Epithelial cell of esophagus (primary cell): ENCODE measurements around the gene ALS2CL.

Experiments used
- DNase-seq: peaks from one replicate; pipeline ENCODE4 v3.0.0; 2010; ENCODE audit warnings: low read depth
- H3K4me3 ChIP-seq: 2 replicates; pipeline ENCODE4 v1.5.1; 2011; ENCODE audit warnings: mild to moderate bottlenecking, low read length, control low read depth
- TF ChIP-seq, protein P1 (sequence below): IDR thresholded peaks from 2 replicates; pipeline ENCODE4 v1.5.1; 2011; ENCODE audit warnings: low read depth, mild to moderate bottlenecking, low read length, control low read depth, inconsistent platforms; ENCODE audit not compliant: insufficient read depth; ENCODE audit errors: missing control alignments

ALS2CL gene

DNA sequence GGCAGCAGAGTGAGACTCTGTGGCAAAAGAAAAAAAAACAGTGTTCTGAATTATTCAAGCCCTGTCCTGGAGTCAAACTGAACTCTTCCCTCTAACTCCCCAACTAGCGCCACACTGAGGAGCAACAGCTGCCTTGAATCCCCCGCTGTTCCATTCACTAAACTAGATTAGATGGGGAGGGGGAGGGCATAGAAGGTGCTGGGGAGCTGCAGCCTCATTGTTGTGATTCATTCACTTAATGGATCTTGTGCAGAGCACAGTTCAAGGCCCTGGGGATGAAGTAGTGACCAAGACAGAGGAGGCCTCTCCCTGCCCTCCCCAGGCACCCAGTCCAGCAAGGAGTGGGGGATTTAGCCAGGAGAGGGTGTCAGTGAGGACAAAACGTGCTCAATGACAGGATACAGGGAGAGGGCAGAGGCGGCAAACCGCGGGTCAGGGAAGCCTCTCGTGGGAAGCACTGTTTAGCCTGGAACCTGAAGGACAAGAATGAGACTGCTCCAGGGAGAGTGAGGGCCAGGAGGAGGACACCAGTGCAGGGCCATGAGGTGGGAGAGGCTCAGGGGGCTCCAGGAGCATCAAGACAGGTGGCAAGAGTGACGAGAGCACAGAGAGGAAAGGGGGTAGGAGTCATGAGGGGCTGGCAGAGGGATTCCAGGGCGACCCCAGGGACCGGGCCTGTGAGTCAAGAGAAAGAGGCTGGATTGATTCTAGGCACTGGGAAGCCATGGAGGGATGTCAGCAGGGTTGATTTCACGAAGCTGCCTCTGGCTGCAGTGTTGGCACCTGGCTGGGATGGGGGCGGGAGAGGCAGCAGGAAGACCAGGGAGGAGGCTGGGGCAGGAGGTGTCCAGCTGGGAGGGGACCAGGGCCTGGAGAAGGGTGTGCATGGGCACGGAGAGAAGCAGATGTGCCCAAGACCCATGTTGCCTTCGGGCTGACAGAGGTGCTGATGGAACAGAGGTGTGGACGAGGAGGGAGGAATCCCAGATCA, 31.4 kb downstream of the ALS2CL start:
- TF ChIP-seq, protein P1, sequence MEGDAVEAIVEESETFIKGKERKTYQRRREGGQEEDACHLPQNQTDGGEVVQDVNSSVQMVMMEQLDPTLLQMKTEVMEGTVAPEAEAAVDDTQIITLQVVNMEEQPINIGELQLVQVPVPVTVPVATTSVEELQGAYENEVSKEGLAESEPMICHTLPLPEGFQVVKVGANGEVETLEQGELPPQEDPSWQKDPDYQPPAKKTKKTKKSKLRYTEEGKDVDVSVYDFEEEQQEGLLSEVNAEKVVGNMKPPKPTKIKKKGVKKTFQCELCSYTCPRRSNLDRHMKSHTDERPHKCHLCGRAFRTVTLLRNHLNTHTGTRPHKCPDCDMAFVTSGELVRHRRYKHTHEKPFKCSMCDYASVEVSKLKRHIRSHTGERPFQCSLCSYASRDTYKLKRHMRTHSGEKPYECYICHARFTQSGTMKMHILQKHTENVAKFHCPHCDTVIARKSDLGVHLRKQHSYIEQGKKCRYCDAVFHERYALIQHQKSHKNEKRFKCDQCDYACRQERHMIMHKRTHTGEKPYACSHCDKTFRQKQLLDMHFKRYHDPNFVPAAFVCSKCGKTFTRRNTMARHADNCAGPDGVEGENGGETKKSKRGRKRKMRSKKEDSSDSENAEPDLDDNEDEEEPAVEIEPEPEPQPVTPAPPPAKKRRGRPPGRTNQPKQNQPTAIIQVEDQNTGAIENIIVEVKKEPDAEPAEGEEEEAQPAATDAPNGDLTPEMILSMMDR, result no peak
- no peak overlapping the region for H3K4me3 ChIP-seq
- DNase-seq, result no peak

DNA sequence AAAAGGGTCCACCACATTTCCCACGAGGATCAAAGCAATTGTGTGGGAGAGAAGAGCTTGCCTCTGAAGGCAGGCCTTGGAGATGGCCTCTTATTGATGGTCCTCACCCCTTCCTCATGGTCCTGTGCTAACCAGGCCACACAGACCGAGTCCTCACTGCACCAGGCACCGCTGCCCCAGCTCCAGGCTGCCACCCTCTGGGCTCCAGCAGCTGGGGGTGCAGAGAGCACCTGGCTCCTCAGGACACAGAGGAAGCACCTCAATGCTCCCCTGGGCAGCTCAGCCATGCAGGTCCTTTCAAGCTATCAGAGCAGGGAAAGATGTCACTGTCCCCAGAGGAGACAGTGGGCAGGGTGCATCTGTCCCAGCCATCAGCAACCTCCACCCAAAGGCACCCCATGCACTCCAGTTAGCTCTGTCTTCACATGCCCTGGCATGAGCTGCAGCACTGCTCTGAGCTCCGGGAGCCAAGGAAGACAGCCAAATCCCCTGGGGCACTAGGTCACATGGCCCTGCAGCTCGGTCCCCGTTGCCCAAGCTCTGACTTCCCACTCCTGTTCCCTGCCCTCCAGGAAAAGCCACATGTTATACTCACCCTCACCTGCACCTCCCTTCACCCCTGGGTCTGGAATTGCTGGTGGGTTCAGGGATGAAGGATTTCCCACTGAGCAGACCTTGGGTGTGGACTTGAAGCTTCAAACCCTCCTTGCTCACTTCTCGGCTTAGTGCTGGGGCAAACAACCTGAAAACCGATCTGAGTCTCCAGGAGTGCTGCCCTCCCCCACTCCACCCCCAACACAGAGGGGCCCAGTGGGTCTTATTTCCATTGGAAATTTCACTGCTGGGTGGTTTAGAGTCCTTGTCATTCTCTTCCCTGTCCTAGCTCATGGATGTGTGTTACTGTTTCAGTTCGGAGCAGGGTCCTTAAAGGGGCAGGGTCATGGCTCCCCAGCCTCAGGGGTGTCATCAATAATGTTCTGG, 32.6 kb downstream of the ALS2CL start:
- DNase-seq, result peak; percentile 87
- TF ChIP-seq, protein P1, result no peak
- H3K4me3 ChIP-seq, result no peak overlapping the region

DNA sequence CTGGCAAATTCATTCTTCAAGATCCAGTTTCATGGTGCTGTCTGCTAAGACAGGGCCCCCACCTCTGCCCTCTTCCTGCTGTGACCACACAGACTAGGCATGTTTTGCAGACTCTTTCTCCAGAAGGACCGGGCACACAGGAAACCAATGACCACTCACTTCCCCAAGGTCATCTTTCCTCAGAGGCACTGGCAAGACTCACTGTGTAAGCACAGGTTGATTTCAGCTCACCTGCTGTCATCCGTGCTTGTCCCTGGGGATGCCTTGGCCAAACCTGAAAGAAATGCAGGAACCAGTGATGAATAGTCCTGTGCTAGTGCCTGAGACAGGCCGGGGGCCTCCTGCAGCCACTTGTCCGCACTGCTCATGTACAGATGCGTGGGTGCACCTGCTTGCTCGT, 33.5 kb downstream of the ALS2CL start:
- TF ChIP-seq, protein P1, result no peak
- H3K4me3 ChIP-seq, result no peak overlapping the region
- DNase-seq, result no peak

DNA sequence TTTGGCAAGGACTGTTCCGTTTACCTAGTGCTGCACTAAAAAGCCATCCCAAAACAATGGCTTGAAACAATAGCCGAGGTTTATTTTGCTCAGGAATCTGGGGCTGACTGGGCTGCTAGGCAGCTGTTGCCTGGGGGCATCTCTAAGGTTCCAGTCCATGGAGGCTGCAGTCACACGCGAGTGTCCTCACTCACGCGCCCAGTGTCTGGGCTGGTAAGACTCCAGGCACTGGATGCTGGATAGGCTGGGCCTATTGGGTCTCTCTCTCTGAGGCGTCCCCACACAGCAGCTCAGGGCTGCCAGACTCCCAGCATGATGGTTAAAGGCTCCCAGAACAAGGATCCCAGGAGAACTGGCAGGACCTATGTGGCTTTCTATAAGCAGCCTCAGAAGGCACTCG, 34.2 kb downstream of the ALS2CL start:
- peak; percentile 42 for DNase-seq
- no peak overlapping the region for H3K4me3 ChIP-seq

DNA sequence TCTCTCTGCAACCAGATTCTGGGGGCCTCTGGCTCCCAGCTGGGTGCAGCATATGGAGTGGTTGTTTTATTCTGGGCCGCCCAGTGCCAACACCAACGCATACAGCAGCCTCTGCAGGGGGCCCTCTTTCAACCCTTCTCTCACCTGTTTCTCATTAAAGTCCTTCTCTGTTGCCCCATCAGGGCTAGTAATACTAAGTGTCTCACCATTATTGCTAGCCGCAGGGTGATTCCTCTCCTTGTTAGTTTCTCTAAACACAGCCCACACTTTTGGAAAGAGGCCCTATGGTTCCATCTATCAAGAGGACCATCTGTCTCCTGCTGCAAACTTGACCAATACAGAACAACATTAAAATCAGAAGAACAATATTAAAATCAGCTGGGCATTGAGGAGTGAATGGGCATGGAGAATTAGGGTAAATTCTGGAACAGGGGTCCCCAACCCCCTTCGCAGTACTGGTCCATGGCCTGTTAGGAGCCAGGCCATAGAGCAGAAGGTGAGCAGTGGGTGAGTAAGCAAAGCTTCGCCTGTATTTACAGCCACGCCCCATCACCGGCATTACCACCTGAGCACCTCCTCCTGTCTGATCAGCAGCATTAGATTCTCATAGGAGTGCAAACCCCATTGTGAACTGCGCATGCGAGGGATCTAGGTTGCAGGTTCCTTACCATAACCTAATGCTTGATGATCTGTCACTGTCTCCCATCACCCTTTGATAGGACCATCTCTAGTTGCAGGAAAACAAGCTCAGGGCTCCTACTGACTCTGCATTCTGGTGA, 36.5 kb downstream of the ALS2CL start:
- TF ChIP-seq, protein P1, result peak; percentile 10
- peak; percentile 78 for DNase-seq
- no peak overlapping the region for H3K4me3 ChIP-seq

More for the DNA sequence above, 34.2 kb downstream of the ALS2CL start:
- TF ChIP-seq, protein P1, result no peak

DNA sequence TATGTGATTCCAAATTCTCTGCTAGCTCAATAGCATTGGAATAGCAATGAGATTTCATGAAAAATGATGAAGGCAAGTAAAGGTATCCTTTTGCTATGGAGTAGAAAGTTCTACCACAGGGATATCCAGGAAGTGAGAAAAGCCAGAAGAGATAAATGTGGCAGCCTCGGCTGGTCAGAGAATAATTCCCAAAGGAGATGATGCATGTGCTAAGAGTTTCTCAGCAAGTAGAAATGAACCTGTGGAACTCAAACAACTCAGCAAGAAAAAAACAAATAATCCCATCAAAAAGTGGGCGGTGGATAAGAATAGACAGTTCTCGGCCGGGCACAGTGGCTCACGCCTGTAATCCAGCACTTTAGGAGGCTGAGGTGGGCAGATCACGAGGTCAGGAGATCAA, 38.2 kb downstream of the ALS2CL start:
- no peak overlapping the region for H3K4me3 ChIP-seq
- DNase-seq, result no peak
- TF ChIP-seq, protein P1, result no peak
